Mesenchymal stem cell (in vitro differentiated cells and primary cell): ENCODE measurements around the gene EVC.

Experiments used
- DNase-seq: peaks from one replicate; pipeline ENCODE4 v3.0.0-alpha.2; 2013
- H2AFZ ChIP-seq: one replicate; pipeline ENCODE4 v1.6.1; 2013; ENCODE audit warnings: low read depth, mild to moderate bottlenecking, control low read depth, inconsistent platforms, low read length, moderate library complexity
- H2AK5ac ChIP-seq: 2 replicates; pipeline ENCODE4 v1.6.1; 2013; ENCODE audit warnings: low read length, moderate library complexity, mild to moderate bottlenecking, inconsistent platforms; ENCODE audit not compliant: severe bottlenecking
- H2BK120ac ChIP-seq: one replicate; pipeline ENCODE4 v1.6.1; 2013; ENCODE audit warnings: low read depth, mild to moderate bottlenecking, inconsistent platforms, low read length, moderate library complexity
- H2BK12ac ChIP-seq, 2 experiments: one replicate each; pipeline ENCODE4 v1.6.1; 2013; ENCODE audit warnings: inconsistent platforms in 2 of 2, low read length in 2 of 2, mild to moderate bottlenecking in 2 of 2, moderate library complexity in 2 of 2, control low read depth in 1 of 2
- H2BK15ac ChIP-seq: one replicate; pipeline ENCODE4 v1.6.1; 2013; ENCODE audit warnings: mild to moderate bottlenecking, low read depth, inconsistent platforms; ENCODE audit not compliant: poor library complexity, severe bottlenecking
- H2BK5ac ChIP-seq: 2 replicates; pipeline ENCODE4 v1.6.1; 2013; ENCODE audit warnings: low read depth, mild to moderate bottlenecking, low read length, control low read depth, inconsistent platforms; ENCODE audit not compliant: poor library complexity, severe bottlenecking
- H3K14ac ChIP-seq, 2 experiments: one replicate each; pipeline ENCODE4 v1.6.1; 2013; ENCODE audit warnings: inconsistent platforms in 2 of 2, low read length in 2 of 2, control low read depth in 1 of 2, mild to moderate bottlenecking in 1 of 2, moderate library complexity in 1 of 2
- H3K18ac ChIP-seq, 2 experiments: one replicate each; pipeline ENCODE4 v1.6.1; 2013; ENCODE audit warnings: inconsistent platforms in 2 of 2, low read length in 2 of 2, control low read depth in 1 of 2, low read depth in 1 of 2, mild to moderate bottlenecking in 1 of 2
- H3K23ac ChIP-seq, 2 experiments: one replicate each; pipeline ENCODE4 v1.6.1; 2013; ENCODE audit warnings: inconsistent platforms in 2 of 2, low read length in 2 of 2, mild to moderate bottlenecking in 2 of 2, moderate library complexity in 2 of 2, control low read depth in 1 of 2
- H3K27ac ChIP-seq: 2 replicates; pipeline ENCODE4 v1.5.1; 2013; ENCODE audit warnings: mild to moderate bottlenecking, moderate library complexity, low read length, control low read depth, inconsistent platforms; ENCODE audit not compliant: poor library complexity, severe bottlenecking
- H3K27me3 ChIP-seq, 2 experiments: 2 replicates each; pipeline versions ENCODE4 v1.6.1 to v1.7.0; 2013; ENCODE audit warnings: low read length in 2 of 2, mild to moderate bottlenecking in 2 of 2, moderate library complexity in 2 of 2, control low read depth in 1 of 2, inconsistent platforms in 1 of 2; ENCODE audit not compliant: control insufficient read depth in 1 of 2, insufficient read depth in 1 of 2
- H3K36me3 ChIP-seq, 2 experiments: 2 replicates each; pipeline versions ENCODE4 v1.6.1 to v1.7.0; 2013; ENCODE audit warnings: low read length in 2 of 2, control low read depth in 1 of 2, inconsistent platforms in 1 of 2, low read depth in 1 of 2, mild to moderate bottlenecking in 1 of 2; ENCODE audit not compliant: insufficient read depth in 2 of 2, control insufficient read depth in 1 of 2
- H3K4ac ChIP-seq, 2 experiments: one replicate each; pipeline ENCODE4 v1.6.1; 2013; ENCODE audit warnings: inconsistent platforms in 2 of 2, low read length in 2 of 2, mild to moderate bottlenecking in 2 of 2, moderate library complexity in 2 of 2, control low read depth in 1 of 2, low read depth in 1 of 2
- H3K4me1 ChIP-seq: 2 replicates; pipeline ENCODE4 v1.6.1; 2013; ENCODE audit warnings: low read depth, low read length, control low read depth; ENCODE audit not compliant: control insufficient read depth, insufficient read depth
- H3K4me2 ChIP-seq: 2 replicates; pipeline ENCODE4 v1.6.1; 2013; ENCODE audit warnings: low read length, mild to moderate bottlenecking, inconsistent platforms; ENCODE audit not compliant: poor library complexity, severe bottlenecking
- H3K4me3 ChIP-seq, 2 experiments: 2 replicates each; pipeline versions ENCODE4 v1.5.1 to v1.7.0; 2013; ENCODE audit warnings: low read length in 2 of 2, mild to moderate bottlenecking in 2 of 2, control low read depth in 1 of 2, low read depth in 1 of 2; ENCODE audit not compliant: insufficient read depth in 1 of 2
- H3K79me1 ChIP-seq: replicated peaks from 2 replicates; pipeline ENCODE4 v1.6.1; 2013; ENCODE audit warnings: mild to moderate bottlenecking, control low read depth, low read length, inconsistent platforms; ENCODE audit not compliant: poor library complexity, severe bottlenecking
- H3K9ac ChIP-seq: 2 replicates; pipeline ENCODE4 v1.7.0; 2013; ENCODE audit warnings: mild to moderate bottlenecking, low read length, moderate library complexity
- H3K9me3 ChIP-seq: 2 replicates; pipeline ENCODE4 v1.7.0; 2013; ENCODE audit warnings: mild to moderate bottlenecking, low read length; ENCODE audit not compliant: control insufficient read depth
- H4K8ac ChIP-seq: one replicate; pipeline ENCODE4 v1.6.1; 2013; ENCODE audit warnings: inconsistent platforms, mild to moderate bottlenecking, low read length, moderate library complexity
- H4K91ac ChIP-seq: one replicate; pipeline ENCODE4 v1.6.1; 2013; ENCODE audit warnings: mild to moderate bottlenecking, low read length, inconsistent platforms
- WGBS: methylation state at CpG from one replicate; pipeline ENCODE4 v1.1.7; 2013; ENCODE audit warnings: mixed read lengths; 5-methylcytosine and 5-hydroxymethylcytosine counted together

EVC gene

DNA sequence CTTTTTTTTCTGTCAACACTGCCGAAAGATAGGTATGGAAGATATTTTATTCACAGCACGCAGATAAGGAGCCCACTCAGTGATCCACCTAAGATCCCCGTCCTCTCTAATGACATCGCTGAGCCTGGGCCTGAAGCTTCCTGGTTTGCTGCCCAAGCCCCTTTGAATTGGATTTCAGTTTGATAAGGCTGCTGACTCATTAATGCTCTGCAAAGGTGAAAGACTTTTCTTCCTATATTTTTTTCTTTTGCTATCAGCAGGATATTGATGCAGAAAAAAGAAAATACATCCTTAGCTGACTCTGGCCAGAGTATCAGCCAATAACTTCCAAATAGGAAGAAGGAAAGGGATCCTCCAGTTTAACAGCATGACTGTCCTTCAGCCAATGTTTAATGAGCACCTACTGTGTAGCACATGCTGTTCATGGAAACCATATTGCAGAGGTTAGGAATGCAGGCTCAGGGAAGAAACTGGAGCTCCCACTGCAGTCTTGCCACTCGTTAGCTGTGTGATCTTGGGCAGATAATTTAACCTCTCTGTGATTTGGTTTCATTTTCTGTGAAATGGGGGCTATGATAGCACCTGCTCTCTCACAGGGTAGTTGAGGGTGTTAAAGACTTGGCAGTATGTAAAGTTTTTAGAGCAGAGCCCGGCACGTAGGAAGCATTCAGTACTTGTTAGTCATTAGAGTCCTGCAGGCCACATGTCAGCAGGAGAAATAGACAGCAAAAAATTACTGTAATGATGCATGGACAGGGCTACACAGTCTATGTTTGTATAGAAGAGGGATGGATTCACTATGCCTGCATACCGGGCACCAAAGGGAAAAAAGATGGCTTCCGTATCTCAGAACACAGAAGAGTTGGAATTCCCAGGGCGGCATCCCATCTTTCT is 39.3 kb downstream of the EVC start:
- H3K27me3 ChIP-seq: no peaks in the 10 kb centered on the region
- no peak overlapping the region for H2BK15ac ChIP-seq
- H3K4me3 ChIP-seq: no peak overlapping the region
- 83% methylated on average over 10 of the region's 10 CpGs for WGBS
- peak; percentile 54 for DNase-seq
- no peak overlapping the region for H4K91ac ChIP-seq
- H4K8ac ChIP-seq: no peak overlapping the region
- H3K4me1 ChIP-seq: peaks cover 53% of the 10 kb centered on the region
- H2AK5ac ChIP-seq: peak overlapping the region; percentile 45
- no peak overlapping the region for H2AFZ ChIP-seq
- H3K4me2 ChIP-seq: no peak overlapping the region
- no peak overlapping the region for H2BK120ac ChIP-seq
- H3K9ac ChIP-seq: no peak overlapping the region
- H3K14ac ChIP-seq: no peak overlapping the region
- H3K79me1 ChIP-seq: peaks cover 11% of the 10 kb centered on the region
- peaks cover 64 to 71% of the 10 kb centered on the region in 2 experiments for H3K36me3 ChIP-seq
- peak overlapping the region in 1 of 2 experiments; percentile 24 for H3K18ac ChIP-seq
- no peak overlapping the region for H2BK5ac ChIP-seq
- no peaks in the 10 kb centered on the region for H3K9me3 ChIP-seq
- H3K4ac ChIP-seq: no peak overlapping the region
- no peak overlapping the region for H3K23ac ChIP-seq
- H2BK12ac ChIP-seq: no peak overlapping the region
- peak overlapping the region; percentile 73 for H3K27ac ChIP-seq

DNA sequence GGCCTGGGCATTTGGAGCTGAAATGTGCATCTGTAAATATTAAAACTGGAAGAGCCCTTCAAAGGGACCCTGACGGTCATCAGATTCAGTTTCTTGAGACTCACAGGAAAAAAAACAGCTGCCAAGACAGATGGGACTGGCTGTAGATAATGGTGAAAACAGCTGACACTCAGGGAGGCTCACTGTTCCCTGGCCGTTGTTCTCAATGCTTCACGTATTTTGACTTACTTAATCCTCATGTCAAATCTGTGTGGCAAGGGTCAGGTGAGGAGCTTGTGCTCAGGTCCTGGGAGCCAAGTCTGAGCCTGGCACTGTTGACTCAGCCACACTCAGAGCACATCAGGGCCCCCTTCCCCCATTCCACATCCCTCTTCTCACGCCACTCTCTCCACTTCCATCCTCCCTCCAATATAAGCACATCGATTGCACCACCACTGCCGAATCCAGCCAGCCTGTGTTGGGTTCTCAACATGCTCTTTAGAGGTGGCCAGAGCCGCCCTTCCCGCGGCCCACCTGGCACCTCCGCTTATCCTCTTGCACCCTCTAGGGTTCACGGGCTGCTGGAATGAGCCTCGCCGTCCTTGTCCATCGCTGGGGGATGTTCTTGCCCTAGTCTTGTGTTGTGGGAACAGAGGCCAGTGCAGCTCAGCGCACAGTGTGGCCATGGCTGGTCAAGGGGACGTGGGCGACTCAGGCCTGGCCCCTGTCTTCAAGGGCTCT is 40.1 kb downstream of the EVC start:
- peak; percentile 92 for DNase-seq
- Histone ChIP-seq H3K4me1 (peaks cover 57% of the 10 kb centered on the region), H2BK12ac (peak overlapping the region in 1 of 2 experiments; percentile 84), H2BK120ac (no peak overlapping the region), H3K27me3 (no peaks in the 10 kb centered on the region), H3K4me3 (no peak overlapping the region), H2AFZ (no peak overlapping the region), H3K79me1 (peaks cover 11% of the 10 kb centered on the region), H3K36me3 (peaks cover 66 to 71% of the 10 kb centered on the region in 2 experiments), H4K8ac (peak overlapping the region; percentile 59), H3K23ac (peak overlapping the region in 1 of 2 experiments; percentile 84), H3K4ac (peak overlapping the region in 1 of 2 experiments; percentile 66), H3K4me2 (no peak overlapping the region), H2BK15ac (no peak overlapping the region), H3K14ac (peak overlapping the region in 1 of 2 experiments; percentile 63), H3K18ac (peak overlapping the region; percentile 56 to 93), H2BK5ac (no peak overlapping the region), H4K91ac (peak overlapping the region; percentile 81), H3K27ac (peak overlapping the region; percentile 73), H2AK5ac (peak overlapping the region; percentile 76), H3K9ac (no peak overlapping the region), H3K9me3 (no peaks in the 10 kb centered on the region)
- 82% methylated on average over 17 of the region's 17 CpGs for WGBS

DNA sequence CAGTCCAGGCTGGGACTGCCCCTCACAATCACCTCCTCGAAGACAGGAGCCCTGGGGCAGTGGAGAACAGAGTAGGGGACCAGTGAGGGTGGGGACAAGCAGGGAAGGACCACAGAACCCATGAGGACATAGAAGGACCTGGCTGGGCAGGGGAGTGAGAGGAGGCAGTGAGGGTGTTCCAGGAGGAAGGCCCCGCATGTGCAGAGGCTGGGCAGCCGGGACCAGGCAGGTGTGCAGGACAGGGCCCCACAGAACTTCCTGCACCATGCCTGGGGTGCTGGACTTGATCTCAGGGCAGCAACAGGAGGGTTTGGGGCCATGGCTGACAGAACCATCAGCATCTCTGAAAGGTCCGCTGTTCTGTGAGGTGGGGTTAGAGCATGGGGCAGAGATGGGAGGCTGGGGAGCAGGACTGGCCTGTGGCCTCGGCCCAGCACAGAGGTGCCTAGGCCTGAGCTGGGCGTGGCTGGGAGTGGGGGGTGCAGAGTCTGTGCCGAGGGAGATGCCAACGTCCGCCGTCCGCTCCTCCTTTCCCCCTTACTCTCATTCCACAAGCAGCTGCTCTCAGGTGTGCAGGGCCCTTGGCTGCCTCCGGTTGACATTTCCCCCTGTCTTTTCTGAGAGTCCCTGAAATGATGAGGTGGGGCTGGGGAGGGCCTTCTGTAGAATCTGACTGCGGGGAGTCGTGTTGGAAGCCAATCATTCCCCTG is 40.8 kb downstream of the EVC start:
- Histone ChIP-seq H3K9ac (no peak overlapping the region), H3K27ac (peak overlapping the region; percentile 73), H3K27me3 (no peaks in the 10 kb centered on the region), H3K18ac (peak overlapping the region; percentile 56 to 93), H2BK15ac (no peak overlapping the region), H2AK5ac (peak overlapping the region; percentile 76), H2BK12ac (peak overlapping the region; percentile 63 to 84), H3K23ac (peak overlapping the region in 1 of 2 experiments; percentile 84), H3K4me2 (no peak overlapping the region), H3K79me1 (peaks cover 15% of the 10 kb centered on the region), H2BK5ac (peak overlapping the region; percentile 8), H2AFZ (no peak overlapping the region), H3K9me3 (no peaks in the 10 kb centered on the region), H2BK120ac (no peak overlapping the region), H3K14ac (peak overlapping the region in 1 of 2 experiments; percentile 63), H3K4ac (peak overlapping the region; percentile 66 to 85), H3K4me3 (no peak overlapping the region), H3K4me1 (peaks cover 56% of the 10 kb centered on the region), H4K8ac (peak overlapping the region; percentile 76), H4K91ac (peak overlapping the region; percentile 81), H3K36me3 (peaks cover 68 to 72% of the 10 kb centered on the region in 2 experiments)
- no peak for DNase-seq
- WGBS: 69% methylated on average over 8 of the region's 14 CpGs
